GM04504 (cell line): ENCODE data around the gene ATP6V1F.
"Not testable (repeated sequence)": the region's sequence is repeated elsewhere in the genome, so short reads cannot be mapped to it uniquely, and the experiment has no call there.

Source experiments
- DNase-seq: peaks from one replicate; pipeline ENCODE4 v3.0.0-alpha.2; 2012; ENCODE audit warnings: low read depth

The ATP6V1F gene

GRCh38 chr7:128902761-128903585 is 40.3 kb downstream of the ATP6V1F start:
- no peak for DNase-seq

GRCh38 chr7:128903621-128904361 is 41.1 kb downstream of the ATP6V1F start:
- DNase-seq: no peak

DNA sequence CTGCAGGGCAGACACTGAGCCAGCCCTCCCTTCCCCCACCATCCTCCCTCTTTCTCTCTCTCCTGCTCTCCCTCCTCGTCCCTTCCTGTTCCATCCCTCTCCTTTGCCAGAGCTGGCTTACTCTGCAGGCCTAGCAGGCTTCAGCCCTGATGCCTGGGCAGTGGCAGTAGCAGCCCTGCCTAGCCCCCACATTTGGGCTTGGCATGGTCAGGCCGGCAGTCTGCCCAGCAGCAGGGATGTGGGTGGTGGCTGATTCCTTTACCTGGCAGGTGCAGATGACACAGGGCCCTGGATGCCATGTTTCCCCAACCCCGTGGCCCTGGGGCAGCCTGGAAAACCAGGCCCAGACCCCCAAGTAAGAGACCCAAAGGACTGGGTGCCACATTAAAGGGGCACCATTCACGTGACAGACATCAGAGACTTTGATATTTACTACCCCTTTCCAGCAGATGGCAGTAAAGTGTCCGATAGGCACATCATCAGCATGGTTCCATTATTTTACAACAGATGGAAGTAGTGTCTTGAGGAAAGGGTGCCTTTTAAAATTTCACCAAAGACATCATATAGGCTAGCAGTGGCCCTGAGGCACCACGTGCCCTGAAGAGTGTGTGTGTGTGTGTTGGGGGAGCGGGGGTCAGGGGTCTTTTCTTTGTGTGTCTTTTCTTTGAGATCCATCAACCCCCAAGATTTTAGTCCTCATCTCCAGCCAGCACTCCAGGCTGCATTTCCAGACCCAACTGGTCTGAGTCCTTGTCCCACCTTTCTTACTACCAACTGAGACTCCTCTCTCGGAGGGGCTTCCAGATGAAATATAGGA is 41.9 kb downstream of the ATP6V1F start:
- DNase-seq: no peak

DNA sequence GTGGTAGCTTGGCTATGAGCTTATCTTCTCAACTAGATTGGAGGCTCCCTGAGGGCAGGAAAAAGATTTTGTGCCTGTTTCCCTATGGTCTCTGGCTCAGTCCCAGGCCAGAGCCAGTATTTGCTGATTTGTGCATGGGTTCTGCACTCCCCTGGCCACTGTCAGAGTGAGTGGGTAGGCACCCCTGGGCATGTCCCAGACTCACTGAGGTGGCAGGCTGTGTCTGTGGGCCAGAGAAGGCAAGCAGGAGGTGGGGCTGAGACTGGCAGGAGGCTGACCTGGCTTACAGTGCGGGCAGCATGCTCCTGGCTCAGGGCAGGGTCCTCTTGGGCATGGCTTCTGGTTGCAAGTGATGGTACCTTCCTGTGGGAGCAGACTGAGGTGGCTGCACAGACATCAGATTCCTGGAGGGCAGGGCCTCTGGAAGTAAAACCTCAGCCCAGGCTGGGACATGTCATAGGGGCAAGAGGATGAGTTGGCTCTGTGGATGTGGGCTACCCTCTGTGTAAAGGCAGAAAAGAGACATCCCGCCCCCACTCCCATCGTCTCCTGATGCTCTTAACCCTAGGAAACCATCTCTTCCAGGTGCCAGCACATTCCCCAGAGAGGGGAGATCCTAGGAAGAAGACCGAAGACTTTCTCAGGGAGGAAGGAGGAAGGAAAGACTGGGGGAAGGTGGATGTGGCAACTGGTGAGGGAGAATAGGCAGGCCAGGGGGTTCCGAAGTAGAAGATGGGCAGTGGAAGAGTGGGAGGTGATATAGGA is 43.5 kb downstream of the ATP6V1F start:
- no peak for DNase-seq

DNA sequence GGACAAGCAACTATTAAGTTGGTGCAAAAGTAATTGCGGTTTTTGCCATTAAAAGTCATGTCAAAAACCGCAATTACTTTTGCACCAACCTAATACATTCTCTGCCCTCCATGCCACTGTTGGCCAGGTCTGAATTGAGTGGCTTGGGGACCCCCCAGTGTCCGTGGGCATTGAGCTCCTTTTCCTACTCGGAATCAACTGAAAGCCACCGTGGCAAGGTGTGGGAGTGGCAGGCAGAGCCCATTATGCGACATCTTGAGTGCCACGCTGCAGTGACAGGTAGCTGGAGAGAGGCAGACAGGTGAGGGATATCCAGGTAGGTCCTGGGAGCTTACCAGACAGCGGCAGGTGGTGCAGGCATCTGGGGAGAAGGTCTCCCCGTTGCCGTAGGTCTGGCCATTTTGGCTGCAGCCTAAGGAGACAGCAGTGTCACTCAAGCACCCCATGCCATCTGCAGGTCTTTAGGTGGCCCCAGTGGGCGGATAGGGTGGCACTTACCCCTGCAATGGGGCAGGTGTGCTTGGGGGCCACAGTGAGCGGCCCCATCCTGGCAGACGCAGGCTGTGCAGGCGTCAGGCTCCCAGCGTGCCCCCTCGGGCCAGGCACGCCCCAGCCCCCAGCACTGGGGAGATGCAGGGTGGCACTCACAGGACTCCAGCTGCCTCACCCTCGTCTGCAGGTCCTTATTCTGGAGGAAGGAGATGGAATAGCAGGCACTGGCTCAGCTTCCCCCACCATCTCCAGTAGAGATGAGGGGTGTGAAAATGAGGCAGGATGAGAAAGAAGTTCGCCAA is 44.3 kb downstream of the ATP6V1F start:
- no peak for DNase-seq

GRCh38 chr7:128908750-128909624 is 46.3 kb downstream of the ATP6V1F start:
- DNase-seq: no peak

- no peak for DNase-seq
These were observed 47.2 kb downstream of the ATP6V1F start for GRCh38 chr7:128909625-128910568.

- no peak for DNase-seq
These were observed 47.9 kb downstream of the ATP6V1F start, which contains the start of gene KCP for GRCh38 chr7:128910569-128910945. TSS of gene KCP (minus strand) at chr7:128910709. CDS start at chr7:128910676, 33 bp downstream.

DNA sequence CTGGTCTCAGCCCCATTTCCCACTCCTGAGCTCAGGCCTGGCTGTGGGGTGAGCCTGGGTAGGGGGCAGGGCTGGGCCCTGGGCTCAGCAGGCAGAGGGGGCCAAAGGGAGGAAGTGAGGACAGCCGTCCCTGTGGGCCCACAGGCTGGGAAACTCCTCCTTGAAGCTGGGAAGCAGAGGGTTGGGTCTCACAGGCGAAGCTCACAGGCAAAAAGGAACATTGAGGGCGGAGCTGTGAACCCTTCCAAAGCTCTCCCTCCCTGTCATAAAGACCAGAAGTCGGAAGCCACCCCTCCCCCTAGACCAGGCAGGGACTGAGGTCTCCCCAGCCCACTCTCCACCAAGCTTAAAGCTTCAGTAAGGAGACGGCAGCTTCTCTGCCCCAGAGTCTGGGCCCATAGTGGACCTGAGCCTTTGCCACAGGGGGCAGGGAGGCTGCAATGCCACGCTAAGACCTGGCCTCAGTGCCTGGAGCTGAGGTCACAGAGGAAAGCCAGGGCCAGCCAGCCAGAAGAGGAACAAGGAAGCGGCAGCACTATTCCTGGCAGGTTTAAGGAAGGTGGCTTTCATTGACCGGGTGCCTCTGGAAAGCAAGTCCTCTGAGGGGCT is 48.9 kb downstream of the ATP6V1F start:
- DNase-seq: no peak

GRCh38 chr7:128912281-128912680 is 49.6 kb downstream of the ATP6V1F start:
- DNase-seq: no peak

- DNase-seq: not testable (repeated sequence)
These were observed 50.2 kb downstream of the ATP6V1F start for GRCh38 chr7:128912709-128913495.

DNA sequence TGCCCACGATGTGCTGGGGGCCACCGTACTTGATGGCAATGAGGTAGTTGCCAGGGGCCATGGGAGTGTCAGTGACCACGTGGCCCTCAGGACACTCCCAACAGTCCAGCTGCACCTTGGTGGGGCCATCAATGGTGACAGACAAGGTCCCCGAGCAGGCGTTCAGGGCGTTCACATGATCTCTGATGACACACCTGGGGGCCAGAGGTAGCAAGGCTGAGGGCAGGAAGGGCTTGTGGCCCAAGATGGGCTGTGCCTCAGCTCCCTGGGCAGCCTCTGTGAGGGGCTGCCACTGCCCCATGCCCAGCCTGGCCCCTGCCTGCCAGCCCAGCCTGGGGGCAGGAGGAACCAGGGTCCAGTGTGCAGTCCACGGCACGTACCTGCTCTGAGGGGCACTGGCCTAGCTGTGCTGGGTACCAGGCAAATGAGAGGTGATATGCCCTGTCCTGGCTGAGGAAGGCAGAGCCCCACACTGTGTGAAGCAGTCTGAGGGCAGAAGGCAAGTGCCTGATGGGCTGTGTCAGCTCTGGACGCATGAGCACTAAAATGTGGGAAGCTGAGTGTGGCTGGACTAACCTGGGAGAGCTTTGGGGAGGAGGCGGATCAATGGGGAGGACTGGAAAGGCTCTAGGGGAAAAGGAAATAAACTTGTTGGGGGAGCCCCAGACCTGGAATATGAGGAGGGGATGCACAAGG is 51.4 kb downstream of the ATP6V1F start:
- DNase-seq: no peak

- no peak for DNase-seq
These were observed 52.0 kb downstream of the ATP6V1F start for GRCh38 chr7:128914566-128915151.

DNA sequence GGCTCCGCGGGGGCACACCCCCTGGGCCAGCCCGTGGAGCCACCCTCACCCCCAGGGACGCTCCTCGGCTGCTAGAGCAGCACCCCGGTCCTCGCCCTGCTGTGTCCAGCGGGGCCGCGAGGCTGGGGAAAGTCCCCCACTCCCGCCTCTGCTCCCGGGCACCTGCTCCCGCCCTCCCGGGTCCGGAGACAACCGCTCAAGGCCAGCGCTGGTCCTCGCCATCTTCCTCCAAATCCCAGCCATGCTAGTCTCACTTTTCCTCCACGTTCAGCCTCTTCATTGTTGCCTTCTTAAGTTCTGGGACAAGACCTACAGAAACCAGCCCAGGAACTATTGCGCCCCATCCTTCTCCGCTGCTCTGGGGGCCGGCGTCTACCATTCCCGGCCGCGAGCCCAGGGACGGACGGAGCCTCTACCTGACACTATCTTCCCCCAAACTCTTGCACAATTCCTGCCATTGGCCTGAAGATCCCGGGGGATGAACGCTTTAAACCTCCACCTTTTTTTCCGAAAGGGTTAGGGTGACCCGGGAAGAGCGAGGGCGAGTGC is 52.7 kb downstream of the ATP6V1F start:
- DNase-seq: no peak
